B cell (primary cell): ENCODE results near the gene PCDH9. TPM values are rescaled to one million over a fixed set of nuclear protein-coding genes. Genes with fewer than 3 reads are reported as not detected.
"Not testable (repeated sequence)": the region's sequence is repeated elsewhere in the genome, so short reads cannot be mapped to it uniquely, and the experiment has no call there.

Experiments used
- ATAC-seq: fragments of 200-7000 bp; cut with Tn5 transposase; one replicate; pipeline ENCODE4 v1.10.0; 2021; ENCODE audit warnings: low read depth, mild to moderate bottlenecking, moderate number of reproducible peaks, moderate library complexity
- CTCF ChIA-PET: fragments of 350-600 bp; sonication (Branson Sonifier 250); formaldehyde crosslinking; loops from one replicate; lab custom pipeline; 2021; ENCODE audit warnings: antibody characterized with exemption, inconsistent platforms; lab: Charles Lee
- POLR2A ChIA-PET: fragments of 350-600 bp; sonication (Branson Sonifier 250); formaldehyde crosslinking; loops from one replicate; lab custom pipeline; 2021; ENCODE audit warnings: antibody characterized with exemption; lab: Charles Lee
- DNase-seq: peaks from one replicate; pipeline ENCODE4 v3.0.0; 2013
- H2AFZ ChIP-seq: 2 replicates; pipeline ENCODE4 v1.6.1; 2012; ENCODE audit warnings: mild to moderate bottlenecking, low read depth, low read length; ENCODE audit not compliant: insufficient read depth, poor library complexity, severe bottlenecking
- H3K27ac ChIP-seq, 2 donors: 1 replicate in 1 of 2; 2 replicates in 1 of 2; pipeline ENCODE4 v1.5.1; 2012 to 2013; ENCODE audit warnings: low read length in 2 of 2, mild to moderate bottlenecking in 2 of 2, moderate library complexity in 1 of 2
- H3K27me3 ChIP-seq, 4 experiments: fragments of 200-600 bp in 1 of 4; sonication (generic) in 1 of 4; replicated peaks in 1 of 4; 1 replicate in 2 of 4; 2 replicates in 2 of 4; pipeline versions ENCODE4 v1.6.1 to v1.7.0; 2013 to 2016; ENCODE audit warnings: low read length in 3 of 4, mild to moderate bottlenecking in 2 of 4, mixed read lengths in 1 of 4, moderate library complexity in 1 of 4; ENCODE audit not compliant: insufficient read depth in 4 of 4, control insufficient read depth in 3 of 4; ENCODE audit errors: control extremely low read depth in 1 of 4
- H3K36me3 ChIP-seq, 2 experiments: replicated peaks in 1 of 2; 1 replicate in 1 of 2; 2 replicates in 1 of 2; pipeline versions ENCODE4 v1.6.1 to v1.7.1; 2013; ENCODE audit warnings: low read length in 1 of 2; ENCODE audit not compliant: insufficient read depth in 2 of 2, control insufficient read depth in 1 of 2; ENCODE audit errors: control extremely low read depth in 1 of 2, extremely low read depth in 1 of 2
- H3K4me1 ChIP-seq, 2 donors: fragments of 200-600 bp in 1 of 2; sonication (generic) in 1 of 2; 1 replicate in 1 of 2; 2 replicates in 1 of 2; pipeline versions ENCODE4 v1.5.1 to v1.6.1; 2013 to 2017; ENCODE audit warnings: low read length in 2 of 2; ENCODE audit not compliant: control insufficient read depth in 2 of 2, insufficient read depth in 2 of 2
- H3K4me2 ChIP-seq: replicated peaks from 2 replicates; pipeline ENCODE3; 2012; ENCODE audit warnings: mild to moderate bottlenecking, low read depth, low read length; ENCODE audit not compliant: poor library complexity, severe bottlenecking
- H3K4me3 ChIP-seq, 5 experiments: fragments of 200-600 bp in 1 of 5; sonication (generic) in 1 of 5; 1 replicate in 3 of 5; 2 replicates in 2 of 5; pipeline versions ENCODE4 v1.5.1 to v1.7.0; 2011 to 2016; ENCODE audit warnings: low read length in 4 of 5, mild to moderate bottlenecking in 4 of 5, low read depth in 2 of 5, control low read depth in 1 of 5, moderate library complexity in 1 of 5; ENCODE audit not compliant: insufficient read depth in 1 of 5; ENCODE audit errors: control extremely low read depth in 1 of 5, extremely low read depth in 1 of 5
- H3K79me2 ChIP-seq: fragments of 200-600 bp; sonication (generic); one replicate; pipeline ENCODE4 v1.6.0; 2016; ENCODE audit warnings: low read length; ENCODE audit not compliant: control insufficient read depth, insufficient read depth
- H3K9ac ChIP-seq: fragments of 200-600 bp; sonication (generic); 2 replicates; pipeline ENCODE4 v1.6.1; 2017; ENCODE audit warnings: mild to moderate bottlenecking, low read length, moderate library complexity
- H3K9me3 ChIP-seq, 3 donors: one replicate each; pipeline versions ENCODE4 v1.6.1 to v1.7.1; 2013; ENCODE audit warnings: low read length in 2 of 3; ENCODE audit not compliant: control insufficient read depth in 2 of 3, insufficient read depth in 1 of 3; ENCODE audit errors: control extremely low read depth in 1 of 3
- H4K20me1 ChIP-seq: 2 replicates; pipeline ENCODE4 v1.6.0; 2012; ENCODE audit warnings: mild to moderate bottlenecking, low read length; ENCODE audit not compliant: insufficient read depth, control insufficient read depth, poor library complexity, severe bottlenecking
- H3K27ac Mint-ChIP-seq: one replicate; pipeline ENCODE4 v1.8.0; 2021; ENCODE audit warnings: mixed read lengths
- H3K27me3 Mint-ChIP-seq: one replicate; pipeline ENCODE4 v1.8.0; 2021; ENCODE audit warnings: mixed read lengths
- H3K4me1 Mint-ChIP-seq: one replicate; pipeline ENCODE4 v1.8.0; 2021; ENCODE audit warnings: mixed read lengths
- H3K4me3 Mint-ChIP-seq: one replicate; pipeline ENCODE4 v1.8.0; 2021; ENCODE audit warnings: mixed read lengths
- H3K9me3 Mint-ChIP-seq: one replicate; pipeline ENCODE4 v1.8.0; 2022; ENCODE audit warnings: mixed read lengths; ENCODE audit not compliant: insufficient read depth
- CTCF ChIP-seq: fragments of 200-600 bp; IDR thresholded peaks from one replicate; pipeline ENCODE4 v1.8.0; 2022; ENCODE audit warnings: antibody characterized with exemption, mild to moderate bottlenecking
- EZH2 ChIP-seq: IDR thresholded peaks from 2 replicates; pipeline ENCODE4 v1.6.1; 2012; ENCODE audit warnings: borderline replicate concordance, low read depth, mild to moderate bottlenecking, moderate library complexity, low read length; ENCODE audit not compliant: insufficient read depth, poor library complexity, severe bottlenecking
- WGBS: methylation state at CpG from one replicate; pipeline ENCODE4 v1.1.5; 2013; ENCODE audit warnings: missing lambda C conversion rate; ENCODE audit not compliant: insufficient coverage; 5-methylcytosine and 5-hydroxymethylcytosine counted together
- intact Hi-C: fragments of 100-400 bp; cut with micrococcal nuclease; formaldehyde crosslinking; loops from one replicate; pipeline ENCODE4 v1.10.0; 2022
- polyA plus RNA-seq: library from polyadenylated mRNA; depleted of rRNA; stranded (reverse); fragments of >200 nt; gene quantifications from 2 replicates; pipeline ENCODE4 v1.2.3, GENCODE V29; 2012
- small RNA-seq: library from RNA; depleted of rRNA; stranded (forward); fragments of <200 nt; gene quantifications from one replicate; pipeline ENCODE3, GENCODE V24; 2012; ENCODE audit warnings: low replicate concordance, low read depth; ENCODE audit not compliant: insufficient read length
- total RNA-seq, 2 donors: library from RNA; stranded (reverse); fragments of 120-200 nt in 1 of 2; gene quantifications; 1 replicate in 1 of 2; 2 replicates in 1 of 2; pipeline versions ENCODE4 v1.2.3 to v1.2.4, GENCODE V29; 2013 to 2022

The PCDH9 gene
- total and polyA plus RNA-seq, 2 donors (not counting 1 experiment from before 2014, with no cell fraction given): 13.1 to 21.8 TPM

DNA sequence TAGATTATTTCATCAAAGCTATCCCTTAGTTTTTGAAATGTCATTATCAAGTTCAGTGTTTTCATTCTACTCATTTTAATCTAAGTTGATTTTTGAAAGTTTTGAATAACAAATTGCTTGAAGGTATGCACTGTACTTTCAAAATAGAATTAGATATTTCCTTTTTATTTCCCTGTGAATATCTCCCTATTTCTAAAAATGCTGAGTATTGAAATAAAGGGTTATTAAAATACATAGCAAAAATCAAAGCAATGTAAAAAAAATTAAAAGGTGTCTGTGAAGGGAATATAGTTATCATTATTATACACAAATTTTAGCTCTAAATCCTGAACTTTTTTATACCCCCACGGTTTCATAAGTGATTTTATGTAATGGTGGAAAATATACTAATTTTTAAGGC lies 967.8 kb downstream of the PCDH9 start:
- no peaks in the 10 kb centered on the region for H3K79me2 ChIP-seq
- Mint-ChIP-seq H3K27ac (no peak overlapping the region), H3K4me1 (no peaks in the 10 kb centered on the region), H3K9me3 (no peaks in the 10 kb centered on the region), H3K4me3 (no peak overlapping the region), H3K27me3 (peaks cover 2% of the 10 kb centered on the region)
- H3K4me3 ChIP-seq: no peak overlapping the region
- DNase-seq: no peak
- CTCF ChIA-PET: no interaction called here
- H4K20me1 ChIP-seq: no peaks in the 10 kb centered on the region
- H3K9ac ChIP-seq: no peak overlapping the region
- no peak overlapping the region for H3K4me2 ChIP-seq
- H3K9me3 ChIP-seq: no peaks in the 10 kb centered on the region
- intact Hi-C loops: no loop called here
- no peaks in the 10 kb centered on the region for H3K36me3 ChIP-seq
- POLR2A ChIA-PET: no interaction called here
- H3K4me1 ChIP-seq: no peaks in the 10 kb centered on the region
- H2AFZ ChIP-seq: no peak overlapping the region
- H3K27ac ChIP-seq: no peak overlapping the region
- ATAC-seq: no peak
- TF ChIP-seq CTCF: no peak
- no peak for TF ChIP-seq EZH2
- no peaks in the 10 kb centered on the region for H3K27me3 ChIP-seq
- no CpG with 5 or more reads among the region's 1 CpG for WGBS

- H4K20me1 ChIP-seq, H3K4me2 ChIP-seq, H3K27ac Mint-ChIP-seq, H3K36me3 ChIP-seq, H2AFZ ChIP-seq, ATAC-seq, POLR2A ChIA-PET, H3K27ac ChIP-seq, H3K4me1 Mint-ChIP-seq, H3K4me3 Mint-ChIP-seq, H3K27me3 ChIP-seq, CTCF ChIA-PET, H3K9me3 Mint-ChIP-seq, H3K4me1 ChIP-seq, intact Hi-C loops, H3K4me3 ChIP-seq, H3K9me3 ChIP-seq, H3K79me2 ChIP-seq, H3K9ac ChIP-seq, H3K27me3 Mint-ChIP-seq, DNase-seq: not testable (repeated sequence)
- WGBS: 100% methylated on average over 9 of the region's 17 CpGs
Measured at GRCh38 chr13:66259426-66259825, 970.7 kb downstream of the PCDH9 start.

Small RNA genes within 50 kb of the gene (small RNA-seq; reads per million reads assigned to genes)
- gene RNU7-87P: not detected
